Measurements from ENCODE around the gene KRTAP5-6.
A peak's percentile ranks its signal among the peaks of the same experiment; 100 is the strongest.

The KRTAP5-6 gene

DNA sequence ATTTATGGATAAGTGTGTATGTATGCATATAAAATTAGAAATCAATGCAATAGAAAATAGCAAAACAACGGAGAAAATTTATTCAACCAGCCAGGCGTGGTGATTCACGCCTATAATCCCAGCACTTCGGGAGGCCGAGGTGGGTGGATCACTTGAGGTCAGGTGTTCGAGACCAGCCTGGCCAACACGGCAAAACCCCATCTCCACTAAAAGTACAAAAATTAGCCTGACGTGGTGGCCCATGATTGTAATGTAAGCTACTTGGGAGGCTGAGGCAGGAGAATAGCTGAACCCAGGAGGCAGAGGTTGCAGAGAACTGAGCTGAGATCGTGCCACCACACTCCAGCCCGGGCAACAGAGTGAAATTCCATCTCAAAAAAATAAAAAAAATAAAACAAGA is 5.5 kb downstream of the KRTAP5-6 start:
- no peak for DNase-seq (ENCODE audit: low spot score)

DNA sequence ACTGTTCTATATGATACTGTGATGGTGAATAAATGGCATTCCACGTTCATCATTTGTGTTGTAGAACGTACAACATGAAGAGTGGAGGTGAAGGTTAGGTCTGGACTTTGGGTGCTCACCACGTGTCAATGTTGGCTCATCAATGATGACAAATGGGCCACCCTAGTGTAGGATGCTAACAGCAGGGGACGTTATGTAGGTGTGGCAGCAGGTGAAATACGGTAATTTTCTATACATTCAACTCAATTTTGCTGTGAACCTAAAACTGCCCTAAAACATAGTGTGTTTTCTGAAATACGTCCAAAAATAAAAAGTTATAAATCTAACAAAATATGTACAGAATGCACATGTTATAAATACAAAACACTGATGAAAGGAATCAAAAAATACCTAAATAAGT is 6.2 kb downstream of the KRTAP5-6 start:
- DNase-seq (ENCODE audit: low spot score): no peak

DNA sequence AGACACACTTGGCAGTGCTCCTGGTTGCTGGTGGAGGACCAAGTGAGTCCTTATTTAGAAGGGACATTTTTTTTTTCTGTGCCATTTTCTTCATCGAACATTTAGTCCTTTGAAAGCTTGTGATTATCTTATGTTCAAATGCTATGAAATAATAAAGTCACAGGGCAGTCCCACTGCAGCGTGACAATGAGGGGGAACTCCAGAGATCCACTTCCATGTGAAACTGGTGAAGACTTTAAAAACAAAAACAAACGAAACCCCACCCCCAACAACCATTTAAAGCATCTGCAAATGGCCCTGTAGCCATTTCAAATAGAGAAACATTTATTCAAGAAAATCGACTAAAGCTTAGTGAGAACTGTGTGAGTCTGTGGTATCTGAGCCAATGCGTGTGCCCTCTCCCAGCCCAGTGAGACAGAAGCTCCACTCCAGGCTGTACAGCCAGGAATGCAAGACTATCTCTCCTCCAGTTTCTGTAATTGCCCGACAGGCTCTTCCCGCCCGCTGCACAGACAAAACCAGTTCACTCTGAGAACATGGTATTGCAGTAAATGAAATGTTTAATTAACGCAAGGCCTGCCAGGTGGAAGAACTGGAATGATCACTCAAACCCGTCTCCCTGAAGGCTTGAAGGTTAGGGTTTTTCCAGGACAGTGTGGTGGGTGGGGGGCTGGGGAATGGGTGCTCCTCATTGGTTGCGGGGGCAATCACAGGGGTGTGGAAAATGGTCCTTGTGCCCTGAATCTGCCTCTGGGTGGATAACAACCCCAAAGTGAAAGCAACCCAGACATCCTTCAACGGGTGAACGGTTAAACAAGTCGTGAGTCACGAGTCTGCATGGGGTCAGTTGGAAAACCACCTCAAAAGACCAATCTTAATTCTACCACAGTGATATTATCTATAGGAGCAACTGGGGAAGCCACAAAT is 8.4 kb downstream of the KRTAP5-6 start:
- no peak for DNase-seq (ENCODE audit: low spot score)

DNA sequence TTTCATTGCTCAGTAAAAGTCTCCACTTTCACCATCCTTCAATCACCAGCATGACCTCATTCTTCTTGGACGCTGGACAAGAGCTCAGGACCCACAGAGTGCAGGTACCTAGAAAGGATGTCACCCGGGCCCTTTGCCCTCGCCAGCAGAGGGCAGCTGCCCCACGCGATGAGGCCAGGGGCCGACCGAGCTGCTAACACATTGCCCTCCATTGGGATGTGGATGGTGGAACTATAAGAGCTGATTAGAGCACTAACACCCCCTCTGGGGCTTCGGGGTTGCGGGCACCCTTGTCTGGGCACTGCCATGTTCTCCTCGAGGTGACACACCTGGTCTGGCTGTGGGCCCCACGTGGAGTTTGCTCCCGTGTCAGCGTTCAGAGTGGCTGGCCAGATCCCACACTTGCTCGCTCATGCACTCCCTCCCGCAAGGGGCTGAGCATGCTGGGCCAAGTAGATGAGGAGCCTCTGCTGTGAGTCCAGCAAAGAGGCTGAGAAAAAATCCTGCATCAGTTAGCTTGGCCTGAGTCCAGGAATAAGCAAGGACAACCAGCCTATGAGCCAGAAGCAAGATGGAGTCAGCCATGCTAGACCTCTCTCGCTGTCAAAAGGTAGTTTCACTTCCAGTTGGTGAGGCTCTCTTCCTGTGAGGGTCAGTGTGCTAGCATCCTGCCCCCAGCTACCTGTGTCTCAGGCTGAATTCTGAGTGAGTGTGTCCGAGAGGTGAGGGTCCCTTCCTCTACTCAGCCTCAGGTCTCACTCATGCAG is 9.8 kb downstream of the KRTAP5-6 start:
- no peak for DNase-seq (ENCODE audit: low spot score)

DNA sequence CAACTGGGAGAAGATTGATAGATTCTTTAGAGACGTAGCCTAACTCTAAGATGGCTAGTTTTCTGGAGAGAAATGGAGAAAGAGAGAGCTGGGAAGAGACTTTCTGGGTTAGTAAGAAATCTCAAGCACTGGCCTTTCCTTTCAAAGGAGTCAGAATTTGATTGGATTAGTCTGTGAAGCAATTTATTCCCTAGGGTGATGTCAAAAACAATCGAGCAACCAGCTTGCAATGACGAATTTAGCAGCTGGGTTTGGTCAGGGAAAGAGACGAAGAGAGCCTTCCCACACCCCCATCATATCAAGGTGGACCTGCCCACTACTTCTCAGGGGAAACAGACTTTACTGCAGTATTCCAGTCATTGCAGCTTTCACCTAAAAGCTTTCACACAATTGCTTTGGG is 10.8 kb downstream of the KRTAP5-6 start:
- no peak for DNase-seq (ENCODE audit: low spot score)

GRCh38 chr11:1708716-1709115 is 11.7 kb downstream of the KRTAP5-6 start:
- no peak for DNase-seq (ENCODE audit: low spot score)

DNA sequence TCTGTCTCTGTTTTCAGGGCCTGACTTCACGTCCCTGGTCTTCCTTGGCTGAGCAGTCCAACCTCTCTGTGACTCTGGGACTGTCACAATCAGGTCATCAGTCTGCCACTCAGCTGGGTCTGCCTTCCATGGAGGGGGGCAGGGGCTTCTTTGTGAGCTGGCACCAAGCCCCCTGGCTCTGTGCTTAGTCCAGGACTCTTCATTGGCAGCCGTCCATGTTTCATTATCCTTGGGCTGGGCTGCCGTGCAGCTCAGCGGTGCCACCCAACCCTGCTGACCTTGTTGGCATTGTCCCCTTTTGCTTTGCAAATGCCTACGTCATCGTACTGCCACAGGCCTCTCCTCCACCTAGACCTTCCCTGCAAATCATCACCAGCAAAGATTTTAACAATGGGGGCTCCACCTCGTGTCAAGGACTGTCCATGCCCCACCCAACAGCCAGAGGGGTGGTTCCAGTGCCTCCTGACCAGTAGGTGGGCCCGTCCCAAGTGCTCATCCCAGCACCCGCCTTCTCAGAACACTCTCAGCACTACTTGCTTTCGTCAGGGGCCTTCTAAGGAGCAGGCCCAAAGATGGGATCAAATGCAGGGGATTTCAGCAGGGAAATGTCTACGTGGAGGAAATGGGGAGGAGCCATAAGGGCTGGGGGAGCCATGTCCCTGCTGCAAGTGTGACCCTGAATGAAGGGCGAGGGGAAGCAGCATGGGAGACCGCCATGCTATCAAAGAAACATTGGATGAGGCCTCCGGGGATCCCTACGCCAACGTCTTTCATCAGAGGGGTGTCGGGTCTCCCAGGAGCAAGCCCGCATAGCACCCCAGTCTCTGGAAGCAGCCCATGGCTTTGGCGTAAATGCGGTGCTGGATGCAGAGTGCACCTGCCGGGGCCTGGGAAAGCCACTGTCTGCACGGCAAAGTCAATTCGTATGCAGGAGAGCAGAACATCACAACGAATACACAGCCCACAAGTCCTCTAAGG is 18.2 kb downstream of the KRTAP5-6 start:
- DNase-seq (ENCODE audit: low spot score): no peak

DNA sequence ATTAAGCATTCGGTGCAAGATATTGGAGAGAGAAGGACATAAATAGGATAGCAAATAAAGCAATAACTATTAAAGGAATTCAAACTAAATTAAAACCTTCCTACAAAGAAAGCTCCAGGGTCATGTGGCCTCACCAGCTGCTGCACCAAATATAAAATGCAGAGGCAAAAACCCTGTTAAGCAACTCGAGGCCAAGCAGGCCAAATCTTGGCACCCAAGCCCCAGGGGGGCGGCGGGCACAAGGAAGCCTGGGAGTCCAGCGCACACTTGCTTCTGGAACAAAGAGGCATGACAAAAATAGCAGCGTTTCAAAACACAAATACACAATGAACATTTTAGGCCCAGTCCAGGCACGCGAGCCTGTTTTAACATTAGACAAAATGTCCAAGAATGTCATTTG is 20.8 kb downstream of the KRTAP5-6 start:
- DNase-seq (ENCODE audit: low spot score): no peak

- DNase-seq (ENCODE audit: low spot score): no peak
Measured at GRCh38 chr11:1718326-1718725, 21.3 kb downstream of the KRTAP5-6 start.

DNA sequence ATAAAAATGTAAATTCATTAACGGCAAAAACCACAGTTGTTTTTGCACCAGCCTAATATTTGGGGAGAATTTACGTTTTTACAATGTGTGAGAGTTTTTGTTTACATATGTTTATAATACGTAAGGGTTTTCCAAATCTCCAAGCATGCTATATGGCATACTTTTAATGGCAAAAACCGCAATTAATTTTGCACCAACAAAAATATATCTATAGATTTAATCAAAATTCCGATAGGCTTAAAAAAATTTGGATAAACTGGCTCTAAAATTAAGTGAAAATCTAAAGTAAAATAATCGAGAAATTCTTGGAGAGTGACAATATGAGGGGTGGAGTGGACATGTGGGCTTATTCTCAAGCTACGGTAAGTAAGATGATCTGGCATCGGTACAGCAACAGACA is 22.8 kb downstream of the KRTAP5-6 start:
- DNase-seq (ENCODE audit: low spot score): no peak

GRCh38 chr11:1727096-1727690 is 30.2 kb downstream of the KRTAP5-6 start:
- DNase-seq (ENCODE audit: low spot score): no peak

- DNase-seq (ENCODE audit: low spot score): no peak
Measured at GRCh38 chr11:1727861-1728260, 30.9 kb downstream of the KRTAP5-6 start.

- DNase-seq (ENCODE audit: low spot score): no peak
Measured at GRCh38 chr11:1728301-1728700, 31.3 kb downstream of the KRTAP5-6 start.

DNA sequence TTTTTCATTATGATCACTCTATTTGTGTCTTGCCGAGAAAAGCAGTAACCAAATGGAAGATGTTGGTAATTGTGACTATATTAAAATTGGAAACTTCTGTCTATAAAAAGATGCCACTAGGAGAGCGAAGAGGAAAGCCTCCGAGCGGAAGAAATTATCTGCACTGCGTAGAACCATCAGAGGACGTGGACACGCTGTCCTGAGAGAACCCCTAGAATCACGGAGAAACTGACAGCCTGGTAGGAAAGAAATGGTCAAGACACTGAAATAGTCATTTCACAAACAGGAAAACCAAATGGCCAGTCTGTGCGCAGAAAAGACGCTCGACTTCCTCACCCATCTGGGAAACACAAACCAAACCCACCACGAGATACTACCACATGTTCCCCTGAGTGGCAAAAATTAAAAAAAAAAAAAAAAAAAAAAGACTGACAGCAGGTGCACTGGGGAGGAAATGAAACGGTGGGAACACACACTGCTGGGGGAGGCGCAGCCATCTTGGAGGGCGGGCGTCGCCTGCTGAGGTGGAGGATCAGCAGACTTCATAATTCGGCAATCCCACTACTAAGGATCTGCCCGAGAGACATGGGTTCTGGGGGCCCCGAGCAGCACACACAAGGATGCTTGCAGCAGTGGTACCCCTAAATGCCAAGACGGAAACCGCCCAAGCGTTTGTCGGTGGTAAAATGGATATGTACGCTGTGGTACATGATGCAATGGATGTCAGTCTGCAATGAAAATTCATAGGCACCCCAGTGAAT is 32.1 kb downstream of the KRTAP5-6 start:
- peak; percentile 71 for DNase-seq (ENCODE audit: low spot score)

DNA sequence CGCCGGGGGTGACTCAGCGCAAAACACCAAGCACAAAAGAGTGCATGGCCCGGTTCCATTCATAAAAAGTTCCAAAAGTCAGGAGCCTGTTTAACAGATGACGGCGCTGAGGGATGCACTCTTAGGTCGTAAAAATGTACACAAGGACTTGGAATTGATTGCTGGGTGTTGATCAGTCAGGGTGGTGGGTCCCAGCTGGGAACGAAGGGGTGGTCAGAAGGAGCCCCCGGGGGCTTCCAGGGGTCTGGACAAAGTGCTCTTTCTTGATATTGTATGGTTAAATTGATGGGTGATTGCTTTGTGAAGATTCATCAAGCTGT is 32.7 kb downstream of the KRTAP5-6 start:
- DNase-seq (ENCODE audit: low spot score): no peak

GRCh38 chr11:1730059-1730629 is 33.1 kb downstream of the KRTAP5-6 start:
- no peak for DNase-seq (ENCODE audit: low spot score)

- DNase-seq (ENCODE audit: low spot score): no peak
Measured at GRCh38 chr11:1731451-1732059, 34.6 kb downstream of the KRTAP5-6 start.

DNA sequence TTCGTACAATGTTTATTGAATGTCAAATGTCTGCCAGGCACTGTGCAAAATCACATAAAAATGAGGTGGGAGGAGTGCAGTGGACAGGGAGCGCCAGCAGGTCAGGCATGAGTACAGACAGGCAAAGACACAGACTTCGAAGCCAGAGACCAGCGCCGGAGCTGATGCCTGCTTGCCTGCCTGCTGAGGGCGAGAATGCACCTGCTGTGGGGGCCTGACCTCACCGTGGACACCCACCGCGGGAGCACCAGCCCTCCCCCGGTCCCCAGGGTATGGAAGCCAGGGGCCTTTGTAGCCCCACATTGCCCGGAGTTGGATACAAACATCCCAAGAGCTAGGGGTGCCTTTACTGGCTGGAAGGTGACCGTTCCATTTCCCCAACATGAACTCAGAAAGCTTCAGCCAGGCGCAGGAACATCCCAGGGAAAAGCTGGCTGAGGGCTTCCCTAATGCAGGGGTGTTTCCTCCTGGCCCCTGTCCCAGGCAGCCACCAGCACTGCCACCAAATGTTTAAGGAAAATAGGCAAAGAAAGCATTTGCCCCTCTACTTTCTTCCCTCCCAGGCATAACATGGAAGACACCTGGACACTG is 35.5 kb downstream of the KRTAP5-6 start:
- DNase-seq (ENCODE audit: low spot score): no peak

DNA sequence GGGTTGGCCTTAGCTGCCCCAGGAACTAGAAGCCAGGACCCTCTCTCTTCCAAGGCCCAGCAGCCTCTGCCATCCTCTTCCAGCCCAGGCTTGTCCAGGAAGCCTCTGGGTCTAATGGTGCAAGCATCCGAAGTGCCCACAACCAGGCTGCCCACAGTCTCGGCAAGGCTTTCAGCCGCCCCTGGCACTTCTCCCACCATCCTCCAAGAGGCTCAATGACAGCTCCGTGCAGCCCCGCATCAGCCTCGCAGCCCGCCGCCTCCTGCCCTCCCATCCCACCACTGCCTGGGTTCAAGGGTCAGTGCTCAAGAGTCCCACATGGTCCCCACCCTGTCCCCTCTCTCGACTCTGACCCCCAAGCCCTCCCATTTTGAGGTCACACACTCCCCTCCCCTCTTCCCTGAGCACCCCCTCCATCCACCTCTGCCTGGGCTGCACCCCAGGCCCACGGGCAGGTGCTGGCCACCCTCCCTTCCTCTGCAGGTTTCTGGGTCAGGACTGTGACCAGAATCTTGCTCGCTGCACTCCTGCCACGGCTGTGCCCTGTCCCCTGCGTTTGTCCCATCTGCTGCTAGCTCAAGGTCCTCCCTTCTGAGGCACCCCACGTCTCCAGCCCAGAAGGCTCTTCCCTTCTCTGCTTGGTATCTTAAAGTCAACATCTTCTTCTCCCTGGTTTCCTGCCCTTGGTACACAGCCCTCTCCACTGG is 36.2 kb downstream of the KRTAP5-6 start:
- no peak for DNase-seq (ENCODE audit: low spot score)

Data from AG08395 (cell line).